MV-4-11 (cell line): ENCODE results near the gene IL22RA1.

Experiments used
- DNase-seq: peaks from one replicate; lab custom pipeline; 2025; lab: John Stamatoyannopoulos, UW

The IL22RA1 gene

GRCh38 chr1:24165500-24165899, 22.6 kb upstream of the IL22RA1 start:
- no peak for DNase-seq

GRCh38 chr1:24164004-24164403, 21.1 kb upstream of the IL22RA1 start:
- DNase-seq: no peak

GRCh38 chr1:24162201-24162600, 19.3 kb upstream of the IL22RA1 start:
- peak; percentile 38 for DNase-seq

GRCh38 chr1:24161270-24161669, 18.3 kb upstream of the IL22RA1 start:
- no peak for DNase-seq

- DNase-seq: no peak
Observed at GRCh38 chr1:24159366-24159765, 16.4 kb upstream of the IL22RA1 start.

DNA sequence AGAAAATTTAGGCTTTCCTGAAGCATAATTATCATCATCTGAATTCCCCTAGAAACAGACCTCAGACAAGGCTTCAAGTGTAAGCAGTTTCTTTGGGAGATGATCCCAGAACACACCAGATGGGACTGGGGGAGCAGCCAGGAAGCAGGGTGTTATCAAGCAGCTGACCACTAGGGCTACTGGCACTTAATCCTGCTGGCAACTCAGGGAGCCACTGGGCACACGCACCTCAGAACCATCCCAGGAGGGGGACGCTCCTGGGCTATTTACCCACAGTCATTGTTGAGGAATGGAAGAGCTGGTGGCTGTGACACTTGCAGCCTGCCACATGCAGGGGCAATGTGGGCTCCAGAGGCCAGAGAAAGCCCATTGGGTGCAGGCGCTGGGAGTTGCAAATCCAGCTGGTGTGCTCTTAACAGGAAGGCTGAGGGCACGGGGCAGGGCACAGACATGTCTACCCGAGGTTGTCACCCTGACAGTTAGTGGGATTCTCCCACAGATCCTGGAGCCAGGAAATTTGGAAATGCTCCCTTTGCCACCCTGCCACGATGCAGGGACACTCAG, 15.1 kb upstream of the IL22RA1 start:
- no peak for DNase-seq

DNA sequence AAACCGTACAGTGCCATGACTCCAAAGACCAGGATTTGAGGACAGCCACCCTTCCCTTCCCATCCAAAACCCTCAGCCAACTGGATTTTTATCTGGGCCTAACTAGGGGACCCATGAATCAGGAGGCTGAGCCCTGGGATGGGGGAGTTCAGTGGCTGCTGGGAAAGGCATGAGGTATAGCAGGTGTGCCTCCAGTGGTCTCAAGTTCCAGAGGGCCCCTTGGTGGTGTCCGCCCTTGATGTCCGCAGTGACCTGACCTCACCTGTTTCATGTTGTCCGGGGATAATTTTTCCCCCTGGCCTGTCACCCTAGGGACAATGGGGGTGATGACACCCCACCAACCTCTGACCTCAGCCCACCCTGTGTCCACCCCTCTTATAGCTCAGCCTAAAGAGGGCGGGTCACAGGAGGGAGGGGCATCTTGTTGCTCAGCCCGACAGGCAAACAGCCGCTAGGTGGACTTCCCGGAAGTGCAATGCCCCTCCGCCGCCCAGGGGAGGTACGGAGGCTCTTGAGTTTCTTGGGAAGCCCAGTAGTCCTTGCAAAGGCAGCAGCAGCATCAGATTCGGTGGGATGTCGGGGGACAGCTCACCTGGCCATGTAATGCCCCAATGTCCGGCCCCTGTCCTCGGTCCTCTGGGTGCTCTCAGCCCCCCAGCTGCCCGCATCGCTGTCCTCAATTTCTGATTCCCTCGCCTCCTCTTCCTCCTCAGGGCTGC, 13.8 kb upstream of the IL22RA1 start:
- no peak for DNase-seq

DNA sequence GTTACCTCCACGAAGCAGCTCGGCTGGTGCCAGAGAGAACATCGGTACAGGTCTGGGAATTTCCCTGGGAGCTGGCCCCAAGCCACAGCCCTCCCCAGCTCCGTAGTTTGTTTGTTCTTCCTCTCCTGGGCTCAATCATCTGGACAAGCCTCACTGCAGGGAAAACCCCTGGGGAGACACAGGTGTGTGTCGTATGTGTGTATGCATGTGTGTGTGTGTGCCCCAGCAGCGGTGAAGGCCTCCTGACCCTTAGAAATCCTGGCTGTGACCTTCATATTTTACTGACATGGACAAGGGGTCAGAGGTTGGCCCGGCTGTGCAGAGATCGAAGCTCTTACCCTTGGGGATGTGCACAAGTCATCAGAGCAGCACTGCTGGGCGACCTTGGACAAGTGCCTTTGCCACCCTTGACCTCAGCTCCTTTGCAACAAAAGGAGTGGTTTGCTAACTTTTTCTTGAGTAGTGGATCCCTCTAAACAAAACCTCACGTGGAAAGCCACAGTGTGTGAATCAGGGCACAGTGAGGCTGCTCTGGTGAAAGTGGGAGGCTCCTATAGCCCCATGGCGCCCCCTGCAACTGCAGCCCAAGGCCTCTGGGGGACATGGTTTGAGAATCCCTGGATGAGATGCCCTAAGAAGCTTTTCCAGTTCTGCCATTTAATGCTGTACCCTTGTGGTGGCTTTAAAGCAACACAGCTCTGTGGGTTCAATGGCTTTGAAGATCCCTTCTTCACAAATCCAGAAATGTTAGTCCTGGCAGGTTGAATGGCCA, 12.3 kb upstream of the IL22RA1 start:
- peak; percentile 20 for DNase-seq

DNA sequence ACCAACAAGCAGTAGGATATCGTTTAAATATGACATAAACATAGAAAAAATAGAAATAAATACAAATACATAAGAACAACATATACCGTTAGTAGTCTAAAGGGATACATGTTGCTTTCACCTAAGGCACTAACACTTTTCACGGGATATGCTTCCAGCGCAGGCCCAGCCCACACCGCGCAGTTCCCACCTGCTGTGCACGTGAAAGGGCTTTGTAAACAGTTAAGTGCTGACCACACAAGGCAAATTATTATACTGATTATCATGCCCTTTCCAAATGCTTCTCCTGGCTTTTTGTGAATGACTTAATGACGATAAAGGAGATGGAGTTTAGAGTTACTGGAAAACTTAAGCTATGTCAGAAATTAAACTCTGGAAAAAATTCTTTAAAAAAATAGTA, 11.3 kb upstream of the IL22RA1 start:
- no peak for DNase-seq

- no peak for DNase-seq
Observed at GRCh38 chr1:24152631-24153494, 9.9 kb upstream of the IL22RA1 start.

DNA sequence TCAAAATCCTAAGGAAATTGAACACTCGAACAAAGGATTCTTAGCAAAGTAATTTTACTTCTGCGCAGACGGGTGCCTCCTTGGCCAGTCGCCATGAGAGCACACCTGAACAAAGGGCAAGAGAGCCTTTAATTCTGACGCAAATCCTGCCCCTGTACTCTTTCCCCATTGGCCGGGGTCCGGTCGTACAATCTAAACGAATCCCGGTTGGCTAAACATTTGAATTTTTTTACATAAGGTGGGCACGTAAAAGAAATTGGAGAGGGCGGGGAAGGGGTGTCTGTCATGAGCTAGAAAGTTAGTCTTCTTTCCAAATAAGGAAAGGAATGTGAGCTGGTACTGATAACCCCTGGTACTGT, 8.2 kb upstream of the IL22RA1 start:
- DNase-seq: no peak

- peak; percentile 58 for DNase-seq
Observed at GRCh38 chr1:24150234-24151174, 7.6 kb upstream of the IL22RA1 start.

DNA sequence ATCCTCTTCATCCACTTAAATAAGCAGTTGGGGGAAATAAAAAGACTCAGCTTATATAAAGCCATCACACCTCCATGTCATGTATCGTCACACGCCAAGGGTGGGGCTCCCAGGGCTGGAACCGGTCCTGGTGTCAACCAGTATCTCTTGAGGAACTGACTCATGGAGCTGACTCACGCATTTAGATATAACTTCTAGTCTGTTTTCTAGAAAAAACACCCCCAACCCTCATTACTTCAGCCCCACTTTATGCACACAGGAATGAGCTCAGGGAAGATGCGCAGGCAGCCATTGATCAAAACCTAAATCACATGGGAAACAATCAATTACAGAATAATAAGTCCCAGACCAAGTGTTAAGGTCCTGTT, 6.9 kb upstream of the IL22RA1 start:
- peak; percentile 49 for DNase-seq

GRCh38 chr1:24147816-24148215, 4.9 kb upstream of the IL22RA1 start:
- no peak for DNase-seq

- DNase-seq: no peak
Observed at GRCh38 chr1:24147194-24147593, 4.3 kb upstream of the IL22RA1 start.

- DNase-seq: no peak
Observed at GRCh38 chr1:24141311-24141997, 1.5 kb downstream of the IL22RA1 start.

- no peak for DNase-seq
Observed at GRCh38 chr1:24140741-24141181, 2.2 kb downstream of the IL22RA1 start.

- no peak for DNase-seq
Observed at GRCh38 chr1:24139841-24140425, 3.0 kb downstream of the IL22RA1 start.

DNA sequence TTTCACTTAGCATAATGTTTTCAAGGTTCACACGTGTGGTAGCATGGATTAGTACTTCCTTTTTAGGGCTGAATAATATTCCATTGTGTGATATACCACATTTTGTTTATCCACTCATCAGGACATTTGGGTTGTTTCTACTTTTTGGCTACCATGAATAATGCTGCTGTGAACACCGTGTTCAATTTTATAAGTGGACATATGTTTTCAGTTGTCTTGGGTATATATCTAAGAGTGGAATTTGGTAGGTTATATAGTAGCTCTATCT, 3.8 kb downstream of the IL22RA1 start:
- no peak for DNase-seq

DNA sequence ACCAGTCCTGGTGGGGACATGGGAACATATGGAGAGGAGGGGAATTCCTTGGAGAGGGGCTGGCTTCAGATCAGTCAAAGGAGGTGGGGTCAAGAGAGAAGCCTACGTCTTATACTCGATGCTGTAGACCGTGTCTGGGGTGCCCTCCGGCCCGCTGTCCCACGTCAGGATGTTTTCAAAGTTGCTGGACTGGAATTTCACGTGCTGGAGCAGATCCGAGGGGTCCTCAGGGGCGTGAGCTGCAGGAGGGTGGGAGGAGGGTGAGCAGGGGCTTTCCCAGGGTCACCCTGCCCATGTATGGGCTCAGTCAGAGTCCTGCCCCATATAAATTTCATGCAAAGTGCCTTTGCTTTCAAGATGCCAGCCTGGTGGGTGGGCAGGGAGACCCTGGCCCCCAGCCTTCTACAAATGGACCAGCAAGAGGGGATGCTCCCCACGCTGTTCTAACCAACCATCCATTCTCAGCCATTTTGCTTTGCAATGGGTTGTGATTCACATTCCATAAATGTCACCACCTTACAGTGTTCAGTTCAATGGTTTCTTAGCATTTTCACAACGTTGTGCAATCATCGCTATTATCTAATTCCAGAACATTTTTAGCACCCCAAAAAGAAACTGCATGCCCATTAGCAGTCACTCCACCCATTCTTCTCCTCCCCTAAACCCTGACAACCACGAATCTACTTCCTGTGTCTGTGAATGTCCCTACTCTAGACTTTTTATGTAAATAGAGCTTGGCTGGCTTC, 4.3 kb downstream of the IL22RA1 start:
- DNase-seq: peak; percentile 36
